ENCODE data around the gene MAST4.

Gene MAST4

DNA sequence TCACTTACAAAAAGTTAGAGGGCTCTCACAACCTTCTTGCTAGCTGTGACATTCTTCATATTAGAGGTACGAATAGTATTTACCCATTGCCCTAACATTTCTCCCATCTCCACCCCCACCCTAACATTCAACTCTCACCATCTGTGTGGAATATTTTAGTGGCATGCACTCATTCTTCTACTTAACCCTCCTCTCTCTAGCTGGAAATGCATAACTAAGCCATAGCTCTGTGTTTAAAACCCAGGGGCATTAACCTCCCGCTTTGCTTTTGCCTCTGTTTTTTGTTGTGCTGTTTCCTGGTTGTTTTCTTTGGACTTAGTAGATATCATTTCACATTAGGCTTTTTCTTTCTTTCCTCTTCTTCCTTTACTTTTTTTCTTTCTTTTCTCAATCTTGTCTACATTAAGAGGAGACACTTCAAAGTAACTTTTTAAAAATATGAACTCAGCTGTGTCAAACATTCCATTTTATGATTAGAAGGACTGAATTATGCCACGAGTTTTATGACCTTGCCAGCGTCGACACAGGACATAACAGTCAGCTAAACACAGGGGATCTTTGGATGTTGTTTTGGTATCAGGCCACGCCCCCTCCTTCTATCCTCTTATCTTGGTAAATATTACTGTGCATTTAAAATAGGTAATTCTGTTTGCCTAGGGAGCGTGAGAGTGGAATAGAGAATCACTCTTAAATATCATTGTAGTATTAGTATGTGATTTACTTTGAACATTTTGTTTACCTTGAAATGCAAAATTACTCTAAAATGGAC, 364.4 kb downstream of the MAST4 start:
- no peak for DNase-seq (ENCODE audit: low read depth)

- DNase-seq (ENCODE audit: low read depth) = no peak
Measured at GRCh38 chr5:66963559-66963971, 367.4 kb downstream of the MAST4 start.

GRCh38 chr5:66966439-66966838, 370.2 kb downstream of the MAST4 start:
- DNase-seq (ENCODE audit: low read depth) = no peak

DNA sequence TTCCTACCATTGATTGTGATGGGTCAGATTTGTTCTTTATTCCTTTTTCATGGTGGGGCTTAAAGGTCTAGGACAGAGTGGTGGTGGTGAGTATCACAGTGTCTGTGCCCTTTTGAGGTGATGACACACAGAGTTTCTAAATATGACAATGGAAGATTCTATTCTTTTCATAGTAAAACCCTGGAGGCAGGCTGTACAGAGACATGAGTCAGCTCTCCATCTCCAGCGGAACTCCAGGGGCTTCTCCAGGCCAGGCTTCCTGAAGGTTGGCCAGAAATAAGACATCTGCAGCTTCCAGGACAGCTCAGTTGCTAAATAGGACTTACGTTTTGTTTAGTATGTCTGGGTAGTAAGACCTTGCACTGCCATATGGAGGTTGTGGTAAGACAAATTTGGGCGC, 370.9 kb downstream of the MAST4 start:
- no peak for DNase-seq (ENCODE audit: low read depth)

GRCh38 chr5:66967826-66968262, 371.7 kb downstream of the MAST4 start:
- no peak for DNase-seq (ENCODE audit: low read depth)

- no peak for DNase-seq (ENCODE audit: low read depth)
Measured at GRCh38 chr5:66969484-66969883, 373.3 kb downstream of the MAST4 start.

GRCh38 chr5:66969963-66970362, 373.8 kb downstream of the MAST4 start:
- no peak for DNase-seq (ENCODE audit: low read depth)

DNA sequence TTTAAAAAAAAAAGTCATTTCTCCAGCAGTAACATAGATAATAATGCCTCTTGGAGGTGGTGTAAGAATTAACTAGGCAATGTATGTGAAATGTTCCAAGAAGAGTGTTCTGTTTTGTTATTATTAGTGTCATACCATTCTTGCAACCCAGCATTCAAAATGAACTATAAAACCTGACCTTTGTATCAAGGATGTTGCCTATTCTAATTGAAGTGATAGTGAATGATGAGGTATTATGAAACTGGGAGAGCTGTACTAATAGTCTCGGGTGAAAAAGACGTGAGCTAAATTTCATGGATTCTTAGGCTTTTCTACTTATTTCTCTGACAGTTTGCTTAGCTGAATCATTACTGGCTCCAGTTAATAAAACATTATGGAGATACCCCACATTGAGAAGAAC, 375.8 kb downstream of the MAST4 start:
- no peak for DNase-seq (ENCODE audit: low read depth)

DNA sequence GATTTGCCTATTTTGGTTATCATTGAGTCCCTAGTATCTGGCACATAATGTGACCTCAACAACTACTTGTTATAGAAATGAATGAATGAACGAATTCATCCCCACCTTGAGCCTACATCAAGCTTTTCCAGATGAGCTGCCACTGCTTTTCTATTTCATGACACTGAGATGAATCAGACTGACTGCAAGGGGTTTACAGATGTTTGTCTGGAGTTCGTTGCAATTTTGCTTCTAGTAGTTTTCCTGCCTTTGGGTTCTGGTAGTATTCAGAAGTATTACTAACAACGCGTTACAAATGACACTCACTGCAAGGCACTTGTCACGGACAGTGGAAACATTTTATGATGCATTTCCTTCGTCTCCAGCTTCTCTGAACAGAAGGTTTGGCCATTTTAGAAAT, 378.1 kb downstream of the MAST4 start:
- no peak for DNase-seq (ENCODE audit: low read depth)

DNA sequence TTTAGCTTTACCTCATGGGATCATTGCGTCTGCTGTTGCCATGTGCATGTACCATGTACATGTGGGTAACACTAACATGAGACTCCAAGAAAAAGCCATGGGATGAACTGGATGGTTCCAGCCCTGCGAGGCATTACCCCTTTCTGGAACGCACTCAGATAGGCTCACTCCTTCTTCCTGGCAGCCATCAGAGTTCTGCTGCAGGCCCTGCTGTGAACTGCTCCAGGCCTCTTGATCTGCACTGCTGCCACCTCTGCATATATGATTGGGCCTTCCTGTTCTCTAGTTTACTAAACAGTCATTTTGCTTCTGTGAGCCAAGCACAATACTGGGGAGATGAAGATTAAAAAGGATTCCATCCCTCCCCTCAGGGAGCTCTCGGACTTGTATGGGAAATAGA, 379.9 kb downstream of the MAST4 start:
- DNase-seq (ENCODE audit: low read depth) = no peak

GRCh38 chr5:66979738-66980137, 383.5 kb downstream of the MAST4 start:
- no peak for DNase-seq (ENCODE audit: low read depth)

- no peak for DNase-seq (ENCODE audit: low read depth)
Measured at GRCh38 chr5:66981266-66982055, 385.3 kb downstream of the MAST4 start.

DNA sequence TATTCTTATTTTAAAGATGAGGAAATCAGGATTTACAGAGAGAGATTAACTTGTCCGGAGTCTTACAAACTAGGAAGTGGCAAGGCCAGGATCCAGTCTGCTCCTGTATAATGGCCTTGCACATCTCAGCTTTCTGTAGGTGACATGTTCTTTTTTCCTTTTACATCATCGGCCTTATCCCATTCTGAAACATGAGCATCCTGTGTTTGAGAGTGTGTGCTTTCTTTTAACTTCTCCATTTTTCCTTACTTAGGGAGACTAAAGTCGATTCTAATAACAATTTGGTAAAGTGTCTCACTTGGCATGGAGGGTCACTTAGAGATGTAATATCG, 385.8 kb downstream of the MAST4 start:
- DNase-seq (ENCODE audit: low read depth) = no peak

- DNase-seq (ENCODE audit: low read depth) = no peak
Measured at GRCh38 chr5:66982470-66982869, 386.3 kb downstream of the MAST4 start.

GRCh38 chr5:66985417-66985816, 389.2 kb downstream of the MAST4 start:
- no peak for DNase-seq (ENCODE audit: low read depth)

GRCh38 chr5:66986009-66986408, 389.8 kb downstream of the MAST4 start:
- DNase-seq (ENCODE audit: low read depth) = no peak

- DNase-seq (ENCODE audit: low read depth) = no peak
Measured at GRCh38 chr5:66986534-66986933, 390.3 kb downstream of the MAST4 start.

DNA sequence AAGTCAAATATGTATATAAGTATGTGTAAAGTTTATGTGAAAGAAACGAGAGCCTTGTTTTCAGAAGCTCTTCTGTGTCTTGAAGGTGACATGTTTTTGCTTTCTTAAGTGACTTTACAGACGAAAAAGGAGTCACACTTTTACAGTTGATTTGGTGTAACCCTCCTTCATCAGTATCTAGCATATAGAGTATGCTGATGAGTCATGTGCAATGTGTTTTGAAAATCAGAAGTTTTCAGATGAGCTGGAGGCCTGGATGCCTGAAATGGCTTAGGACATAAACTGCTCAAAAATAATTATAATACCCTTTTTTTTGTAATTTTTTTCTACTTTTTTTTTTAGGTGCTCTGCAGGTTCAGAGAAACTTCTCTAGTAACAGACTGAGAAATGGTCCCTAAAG, 390.9 kb downstream of the MAST4 start:
- no peak for DNase-seq (ENCODE audit: low read depth)

GRCh38 chr5:66987540-66987939, 391.3 kb downstream of the MAST4 start:
- DNase-seq (ENCODE audit: low read depth) = no peak

DNA sequence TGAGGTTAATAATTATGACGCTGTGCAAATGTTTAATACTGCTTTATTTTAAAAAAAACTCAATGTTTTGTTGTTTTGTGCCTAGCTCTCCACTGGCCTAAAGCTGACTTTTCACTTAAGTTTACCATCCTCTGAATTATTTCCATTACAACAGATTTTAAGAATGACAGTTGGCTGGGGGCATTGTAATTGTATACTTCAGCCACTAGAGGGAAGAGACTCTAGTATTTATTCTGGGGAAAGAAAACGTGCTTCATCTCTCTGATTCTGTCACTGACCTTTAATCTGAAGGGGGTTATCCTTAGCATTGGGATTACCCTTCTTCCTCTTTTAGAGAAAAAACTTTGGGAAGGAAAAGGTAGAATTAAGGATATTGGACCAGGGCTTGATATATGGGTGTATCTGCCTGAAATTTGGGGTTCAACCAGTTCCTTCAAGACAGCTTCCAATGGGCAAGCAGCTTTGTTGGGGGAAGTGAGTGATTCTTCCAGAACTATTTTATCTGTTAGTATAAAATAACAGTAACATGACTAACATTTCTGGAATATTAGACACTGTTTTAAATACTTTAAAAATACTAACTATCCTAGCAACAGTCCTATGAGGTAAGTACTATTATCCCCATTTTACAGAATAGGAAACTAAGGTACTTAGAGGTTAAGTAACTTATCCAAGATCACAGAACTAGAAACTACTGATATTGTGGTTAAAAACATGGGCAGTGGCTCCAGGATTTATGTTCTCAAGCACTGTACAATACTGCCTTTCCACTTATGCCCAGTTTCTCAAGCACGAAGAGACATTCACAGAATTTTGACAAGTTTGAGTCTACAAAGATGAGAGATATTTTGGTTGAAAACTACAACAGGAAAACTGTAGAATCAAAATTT, 392.0 kb downstream of the MAST4 start:
- DNase-seq (ENCODE audit: low read depth) = no peak

DNA sequence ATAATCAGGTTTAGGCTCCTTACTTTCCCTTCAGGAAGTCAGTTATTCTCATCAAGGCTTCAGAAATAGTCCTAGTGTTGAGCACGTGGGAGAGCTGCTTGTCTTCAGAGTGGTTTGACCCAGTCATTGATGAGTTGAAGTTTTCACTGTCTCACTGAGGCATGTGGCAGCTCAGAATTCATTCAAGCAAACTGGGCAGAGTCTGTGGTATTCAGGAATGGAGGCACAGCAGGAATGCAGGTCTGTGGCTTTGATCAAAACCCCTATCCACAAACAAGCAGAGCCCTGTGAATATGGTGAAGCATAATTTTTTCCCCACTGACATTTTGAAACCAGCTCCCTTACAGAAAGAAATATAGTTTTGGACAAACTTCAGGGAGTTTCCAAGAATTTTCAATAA, 393.1 kb downstream of the MAST4 start:
- no peak for DNase-seq (ENCODE audit: low read depth)

- DNase-seq (ENCODE audit: low read depth) = no peak
Measured at GRCh38 chr5:66989781-66990180, 393.6 kb downstream of the MAST4 start.

- no peak for DNase-seq (ENCODE audit: low read depth)
Measured at GRCh38 chr5:66991746-66992145, 395.6 kb downstream of the MAST4 start.
